GM12878 (cell line): ENCODE results near the gene SFTPB. TPM values are rescaled to one million over a fixed set of nuclear protein-coding genes. Genes with fewer than 3 reads are reported as not detected.

Experiments
- ATAC-seq: fragments of 200-7000 bp; cut with Tn5 transposase; 3 replicates; pipeline ENCODE4 v1.9.1; 2020; ENCODE audit warnings: mild to moderate bottlenecking, moderate library complexity
- BruUV-seq: library from RNA; stranded (reverse); fragments of 400-500 nt; replicated peaks from 2 replicates; lab custom pipeline; 2021; lab: Mats Ljungman, UMichigan
- CTCF ChIA-PET: fragments of 300-600 bp; sonication (Branson Sonifier 250); formaldehyde crosslinking; extraction: SDS; loops from one replicate; lab custom pipeline; 2021; ENCODE audit warnings: inconsistent platforms; lab: Yijun Ruan, JAX
- POLR2A ChIA-PET: fragments of 350-600 bp; formaldehyde crosslinking; extraction: SDS; loops from one replicate; lab custom pipeline; 2021; ENCODE audit warnings: inconsistent platforms; lab: Charles Lee
- RAD21 ChIA-PET: fragments of 300-600 bp; sonication (Branson Sonifier 250); formaldehyde crosslinking; loops from one replicate; lab custom pipeline; 2023; ENCODE audit warnings: antibody characterized with exemption; ENCODE audit not compliant: unreplicated experiment; lab: Charles Lee
- SMC1A ChIA-PET: fragments of 300-600 bp; sonication (Branson Sonifier 250); formaldehyde crosslinking; loops from one replicate; lab custom pipeline; 2023; ENCODE audit not compliant: unreplicated experiment, uncharacterized antibody; lab: Charles Lee
- DNase-seq: peaks from one replicate; pipeline ENCODE4 v3.0.0-alpha.2; 2011; ENCODE audit warnings: low read depth, low spot score
- FAIRE-seq: peaks from 3 replicates; lab custom pipeline; 2011; peaks lifted over from hg19 to GRCh38; lab: Jason Lieb, UNC
- H2AFZ ChIP-seq: 2 replicates; pipeline ENCODE4 v1.6.0; 2011; ENCODE audit warnings: low read depth, low read length, control low read depth; ENCODE audit not compliant: control insufficient read depth
- H3K27ac ChIP-seq: 2 replicates; pipeline ENCODE4 v1.5.1; 2011; ENCODE audit warnings: control low read depth; ENCODE audit not compliant: control insufficient read depth, insufficient read depth
- H3K27me3 ChIP-seq, 2 experiments: replicated peaks in 1 of 2; 2 replicates each; pipeline versions ENCODE4 v1.6.0 to v1.6.1; 2011; ENCODE audit warnings: low read length in 1 of 2; ENCODE audit not compliant: control insufficient read depth in 2 of 2, insufficient read depth in 2 of 2
- H3K36me3 ChIP-seq, 2 experiments: 2 replicates each; pipeline ENCODE4 v1.5.1; 2011; ENCODE audit warnings: low read length in 1 of 2; ENCODE audit not compliant: control insufficient read depth in 2 of 2, insufficient read depth in 2 of 2
- H3K4me1 ChIP-seq: 2 replicates; pipeline ENCODE4 v1.6.1; 2011; ENCODE audit warnings: mild to moderate bottlenecking, low read length, moderate library complexity, mixed read lengths; ENCODE audit not compliant: control insufficient read depth, insufficient read depth
- H3K4me2 ChIP-seq: 2 replicates; pipeline ENCODE4 v1.6.0; 2011; ENCODE audit warnings: control low read depth; ENCODE audit not compliant: control insufficient read depth, insufficient read depth
- H3K4me3 ChIP-seq: fragments of 200-600 bp; sonication (generic); 2 replicates; pipeline ENCODE4 v1.5.1; 2016
- H3K79me2 ChIP-seq: 2 replicates; pipeline ENCODE4 v1.6.0; 2011; ENCODE audit warnings: low read length; ENCODE audit not compliant: control insufficient read depth, insufficient read depth
- H3K9ac ChIP-seq: 2 replicates; pipeline ENCODE4 v1.8.0; 2011; ENCODE audit warnings: low read length, control low read depth, mixed read lengths; ENCODE audit not compliant: control insufficient read depth, insufficient read depth
- H3K9me3 ChIP-seq: replicated peaks from 3 replicates; pipeline ENCODE4 v1.5.1; 2011; ENCODE audit warnings: mild to moderate bottlenecking, low read length; ENCODE audit not compliant: control insufficient read depth, insufficient read depth
- H4K20me1 ChIP-seq: 2 replicates; pipeline ENCODE4 v1.6.0; 2011; ENCODE audit not compliant: control insufficient read depth, insufficient read depth
- BHLHE40 ChIP-seq, 2 experiments: fragments of 450-650 bp in 1 of 2; IDR thresholded peaks; 2 replicates each; pipeline ENCODE4 v1.6.1; 2011 to 2017; ENCODE audit warnings: low read depth in 2 of 2, borderline replicate concordance in 1 of 2, improper control_type of control experiment in 1 of 2, low read length in 1 of 2, mild to moderate bottlenecking in 1 of 2
- CHD4 ChIP-seq: fragments of 200-600 bp; sonication (generic); IDR thresholded peaks from 2 replicates; pipeline ENCODE4 v1.6.1; 2016; ENCODE audit warnings: mild to moderate bottlenecking
- CREM ChIP-seq: IDR thresholded peaks from 2 replicates; pipeline ENCODE4 v1.6.1; 2014; ENCODE audit warnings: antibody characterized with exemption, low read depth
- DPF2 ChIP-seq: fragments of 450-650 bp; IDR thresholded peaks from 2 replicates; pipeline ENCODE4 v1.6.1; 2017; ENCODE audit warnings: mild to moderate bottlenecking
- ELK1 ChIP-seq: IDR thresholded peaks from 2 replicates; pipeline ENCODE4 v1.6.1; 2012; ENCODE audit warnings: low read depth, low read length, improper control_type of control experiment
- GATAD2B ChIP-seq: fragments of 450-650 bp; conservative IDR thresholded peaks from 2 replicates; pipeline ENCODE4 v1.6.1; 2017; ENCODE audit warnings: low read depth, mild to moderate bottlenecking, moderate library complexity
- KAT2A ChIP-seq: conservative IDR thresholded peaks from 2 replicates; pipeline ENCODE4 v1.6.1; 2011; ENCODE audit warnings: low read depth, low read length; ENCODE audit not compliant: control insufficient read depth
- KLF5 ChIP-seq: fragments of 450-650 bp; IDR thresholded peaks from 2 replicates; pipeline ENCODE4 v1.6.1; 2014; ENCODE audit warnings: mild to moderate bottlenecking; ENCODE audit not compliant: partially characterized antibody
- MYB ChIP-seq: fragments of 150-350 bp; IDR thresholded peaks from 2 replicates; pipeline ENCODE4 v1.6.1; 2014; ENCODE audit warnings: mild to moderate bottlenecking, low read depth, low read length, borderline replicate concordance
- MYC ChIP-seq: IDR thresholded peaks from 2 replicates; pipeline ENCODE4 v1.6.1; 2011; ENCODE audit warnings: mild to moderate bottlenecking, low read length, moderate library complexity, inconsistent platforms; ENCODE audit not compliant: insufficient read depth, insufficient replicate concordance, insufficient read length, severe bottlenecking
- NFYB ChIP-seq: IDR thresholded peaks from 2 replicates; pipeline ENCODE4 v1.6.1; 2011; ENCODE audit warnings: low read depth, mild to moderate bottlenecking, low read length, improper control_type of control experiment, moderate library complexity; ENCODE audit not compliant: insufficient read depth
- POLR2A ChIP-seq: IDR thresholded peaks from 2 replicates; pipeline ENCODE4 v1.6.1; 2011; ENCODE audit warnings: low read depth, mild to moderate bottlenecking, low read length
- PRDM15 ChIP-seq: fragments of 450-650 bp; formaldehyde crosslinking; IDR thresholded peaks from 2 replicates; pipeline ENCODE4 v1.4.0; 2020; ENCODE audit warnings: mild to moderate bottlenecking, moderate library complexity
- RFX5 ChIP-seq: IDR thresholded peaks from 2 replicates; pipeline ENCODE4 v1.6.1; 2011; ENCODE audit warnings: low read depth, low read length, improper control_type of control experiment
- SREBF2 ChIP-seq: IDR thresholded peaks from 2 replicates; pipeline ENCODE4 v1.6.1; 2012; ENCODE audit warnings: mild to moderate bottlenecking, low read length
- WGBS: methylation state at CpG from one replicate; pipeline ENCODE4 v1.1.6; 2016; ENCODE audit warnings: low lambda C conversion rate; ENCODE audit not compliant: insufficient replicate concordance, insufficient coverage; ENCODE audit errors: missing lambda C conversion rate; 5-methylcytosine and 5-hydroxymethylcytosine counted together
- in situ Hi-C: fragments of 300-500 bp; cut with MboI; formaldehyde crosslinking; loops from 9 replicates; pipeline ENCODE4 v1.14.3; 2018; ENCODE audit warnings: mixed read lengths
- intact Hi-C: fragments of 100-400 bp; cut with micrococcal nuclease; formaldehyde crosslinking; loops from one replicate; pipeline ENCODE4 v1.14.2; 2022; ENCODE audit not compliant: unreplicated experiment
- polyA plus RNA-seq, 11 experiments: library from polyadenylated mRNA; depleted of rRNA in 4 of 11; unstranded in 6 of 11; stranded (reverse) in 5 of 11; fragments of >200 nt; fragmentation: Nextera tagmentation in 4 of 11; fragmentation: Illumina TruSeq in 1 of 11; extraction: Ambion mirVana in 4 of 11; extraction: Trizol in 1 of 11; gene quantifications; 1 replicate in 1 of 11; 2 replicates in 10 of 11; pipeline versions ENCODE4 v1.2.1 to v1.2.3, GENCODE V29; 2011 to 2016; ENCODE audit warnings: inconsistent platforms in 2 of 11, missing spikeins in 2 of 11, low read depth in 1 of 11
- total RNA-seq, 4 experiments: library from RNA; depleted of rRNA in 3 of 4; stranded (reverse); fragments of >200 nt in 3 of 4; fragmentation: Illumina TruSeq in 1 of 4; extraction: Trizol in 1 of 4; gene quantifications; 2 replicates each; pipeline versions ENCODE4 v1.2.1 to v1.2.3, GENCODE V29; 2013 to 2021
- TF ChIP-seq, protein P1 (sequence below): fragments of 450-650 bp; conservative IDR thresholded peaks from 2 replicates; pipeline ENCODE4 v1.6.1; 2017; ENCODE audit warnings: mild to moderate bottlenecking, moderate library complexity

Gene SFTPB
- total and polyA plus RNA-seq, 10 of the 15 experiments (the other 5 are each of a cell fraction or from before 2014, with no cell fraction given) = 0.02 to 5.3 TPM; not detected in 8

- RAD21 ChIA-PET = interaction anchor here (1.0 to 4.1 kb wide), 2 partner anchors 14 to 232 kb away, joined by 3 to 16 read pairs; partner anchors contain the start of gene SH2D6
- no peak for FAIRE-seq
- Histone ChIP-seq H4K20me1 (no peaks in the 10 kb centered on the region), H3K27ac (no peak overlapping the region), H3K4me1 (peaks cover 13% of the 10 kb centered on the region), H3K27me3 (no peaks in the 10 kb centered on the region), H3K36me3 (peaks cover 20 to 23% of the 10 kb centered on the region in 2 experiments), H3K79me2 (no peaks in the 10 kb centered on the region), H3K9me3 (no peaks in the 10 kb centered on the region), H3K4me2 (no peak overlapping the region), H2AFZ (no peak overlapping the region), H3K4me3 (no peak overlapping the region), H3K9ac (no peak overlapping the region)
- 80% methylated on average over 3 of the region's 3 CpGs for WGBS
- SMC1A ChIA-PET = no interaction called here
- POLR2A ChIA-PET = interaction anchor here (0.6 kb wide), 1 partner anchor 12 kb away, joined by 5 read pairs; no protein-coding TSS in a partner anchor
- ATAC-seq = no peak
- in situ Hi-C loops (no loop called here), intact Hi-C loops (no loop called here)
- no peak for DNase-seq
- CTCF ChIA-PET = interaction anchor here (1.0 to 3.2 kb wide), 3 partner anchors 14 to 57 kb away, joined by 3 to 15 read pairs (median 4); no protein-coding TSS in a partner anchor
- BruUV-seq = no TSS peak
- TF ChIP-seq KAT2A (no peak), BHLHE40 (IDR thresholded peaks at IDR 0.05; ENCODE audit: borderline replicate concordance in 1 of 2, low read depth in 2 of 2, low read length in 1 of 2) (no peak), RFX5 (no peak), MYC (no peak), GATAD2B (no peak), MYB (no peak), SREBF2 (no peak), CREM (no peak), CHD4 (no peak), NFYB (no peak), KLF5 (no peak), DPF2 (no peak), POLR2A (no peak), PRDM15 (CRISPR knock-in tag) (no peak), ELK1 (no peak)
- TF ChIP-seq, protein P1, sequence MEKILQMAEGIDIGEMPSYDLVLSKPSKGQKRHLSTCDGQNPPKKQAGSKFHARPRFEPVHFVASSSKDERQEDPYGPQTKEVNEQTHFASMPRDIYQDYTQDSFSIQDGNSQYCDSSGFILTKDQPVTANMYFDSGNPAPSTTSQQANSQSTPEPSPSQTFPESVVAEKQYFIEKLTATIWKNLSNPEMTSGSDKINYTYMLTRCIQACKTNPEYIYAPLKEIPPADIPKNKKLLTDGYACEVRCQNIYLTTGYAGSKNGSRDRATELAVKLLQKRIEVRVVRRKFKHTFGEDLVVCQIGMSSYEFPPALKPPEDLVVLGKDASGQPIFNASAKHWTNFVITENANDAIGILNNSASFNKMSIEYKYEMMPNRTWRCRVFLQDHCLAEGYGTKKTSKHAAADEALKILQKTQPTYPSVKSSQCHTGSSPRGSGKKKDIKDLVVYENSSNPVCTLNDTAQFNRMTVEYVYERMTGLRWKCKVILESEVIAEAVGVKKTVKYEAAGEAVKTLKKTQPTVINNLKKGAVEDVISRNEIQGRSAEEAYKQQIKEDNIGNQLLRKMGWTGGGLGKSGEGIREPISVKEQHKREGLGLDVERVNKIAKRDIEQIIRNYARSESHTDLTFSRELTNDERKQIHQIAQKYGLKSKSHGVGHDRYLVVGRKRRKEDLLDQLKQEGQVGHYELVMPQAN = no peak
These were observed 16.9 kb downstream of the SFTPB start for GRCh38 chr2:85651097-85651496.
